GM18519 (cell line): ENCODE measurements around the gene WDR46.

Experiments used
- ATAC-seq: cut with Tn5 transposase; IDR thresholded peaks from one replicate; pipeline ENCODE4 v1.9.1; 2021; ENCODE audit warnings: mild to moderate bottlenecking, moderate library complexity; ENCODE audit not compliant: unreplicated experiment, low FRiP score

The WDR46 gene

GRCh38 chr6:33288921-33289783 lies at the start of gene WDR46, which contains the start of gene PFDN6:
WDR46 (minus strand) TSS chr6:33289239; CDS start chr6:33289170, 69 bp downstream.
PFDN6 (plus strand) TSS chr6:33289601; CDS start chr6:33289857, 256 bp downstream.
- ATAC-seq = peak; percentile 64

DNA sequence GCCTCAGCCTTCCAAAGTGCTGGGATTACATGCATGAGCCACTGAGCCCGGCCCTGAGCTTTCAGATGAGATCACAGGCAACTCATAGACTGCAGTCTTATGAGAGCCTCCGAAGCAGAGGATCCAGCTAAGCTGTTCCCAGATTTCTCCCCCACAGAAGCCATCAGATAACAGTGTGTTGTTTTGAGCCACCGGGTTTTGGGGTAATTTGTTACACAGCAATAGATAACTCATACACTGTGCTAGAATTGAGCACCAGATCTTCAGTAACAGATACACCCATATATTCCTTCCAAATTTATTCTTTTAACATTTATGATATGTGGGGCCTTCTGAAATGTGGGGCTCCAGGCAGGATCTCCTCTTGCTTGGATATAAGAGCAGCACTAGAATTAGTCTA lies 47.5 kb upstream of the WDR46 start:
- ATAC-seq = no peak

GRCh38 chr6:33335916-33336315 lies 46.9 kb upstream of the WDR46 start:
- ATAC-seq = no peak

- no peak for ATAC-seq
Measured at GRCh38 chr6:33333666-33334065, 44.6 kb upstream of the WDR46 start.

DNA sequence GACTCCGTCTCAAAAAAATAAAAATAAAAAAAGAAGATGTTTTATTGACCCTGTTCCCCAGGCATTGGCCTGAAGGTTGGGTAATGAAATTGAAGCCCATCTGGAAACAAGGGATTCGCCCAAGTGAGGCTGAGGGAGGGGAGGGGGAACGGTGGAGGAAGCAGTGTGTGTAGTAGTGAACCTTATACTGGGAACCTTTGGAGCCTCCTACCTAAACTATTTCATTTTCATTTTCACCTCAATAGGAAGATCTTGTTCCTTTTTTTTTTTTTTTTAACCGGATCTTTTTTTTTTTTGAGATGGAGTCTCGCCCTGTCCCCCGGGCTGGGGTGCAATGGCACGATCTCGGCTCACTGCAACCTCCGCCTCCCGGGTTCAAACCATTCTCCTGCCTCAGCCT lies 41.7 kb upstream of the WDR46 start:
- ATAC-seq = no peak

DNA sequence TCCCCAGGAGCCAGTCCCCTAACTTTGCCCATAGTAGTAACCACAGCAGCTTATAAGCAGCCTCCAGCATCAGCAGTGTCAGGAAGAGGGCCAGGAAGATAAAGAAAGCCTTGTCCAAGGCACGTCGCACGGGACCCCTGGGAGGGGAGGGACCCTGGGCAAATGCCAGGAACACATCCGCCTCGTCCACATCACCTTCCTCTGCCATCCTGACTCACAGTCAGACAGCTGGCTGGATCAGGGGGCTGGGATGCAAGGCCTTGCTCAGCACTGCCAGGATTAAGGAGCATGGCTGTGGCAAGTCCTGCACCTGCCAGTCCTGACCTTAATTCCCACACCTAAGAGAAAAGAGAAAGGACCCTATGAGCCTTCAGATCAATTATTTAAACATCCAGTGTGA lies 40.0 kb upstream of the WDR46 start:
- no peak for ATAC-seq

GRCh38 chr6:33324125-33324524 lies 35.1 kb upstream of the WDR46 start:
- no peak for ATAC-seq

DNA sequence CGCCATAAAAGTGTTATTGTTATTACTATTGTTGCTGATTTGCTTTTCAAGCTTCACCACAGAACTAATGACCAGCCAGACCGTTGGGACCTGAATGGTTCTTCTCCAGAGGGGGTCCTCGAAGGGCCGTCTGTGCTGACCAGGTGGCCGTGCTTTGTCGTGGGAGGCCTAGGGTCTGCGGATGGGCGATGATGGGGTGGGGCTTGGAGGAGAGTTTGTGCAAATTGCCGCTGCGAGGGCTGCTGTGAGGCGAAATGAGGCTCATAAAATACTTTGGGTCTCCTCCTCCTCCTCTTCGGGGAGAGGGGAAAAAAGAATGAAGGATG lies 34.5 kb upstream of the WDR46 start:
- ATAC-seq = no peak

DNA sequence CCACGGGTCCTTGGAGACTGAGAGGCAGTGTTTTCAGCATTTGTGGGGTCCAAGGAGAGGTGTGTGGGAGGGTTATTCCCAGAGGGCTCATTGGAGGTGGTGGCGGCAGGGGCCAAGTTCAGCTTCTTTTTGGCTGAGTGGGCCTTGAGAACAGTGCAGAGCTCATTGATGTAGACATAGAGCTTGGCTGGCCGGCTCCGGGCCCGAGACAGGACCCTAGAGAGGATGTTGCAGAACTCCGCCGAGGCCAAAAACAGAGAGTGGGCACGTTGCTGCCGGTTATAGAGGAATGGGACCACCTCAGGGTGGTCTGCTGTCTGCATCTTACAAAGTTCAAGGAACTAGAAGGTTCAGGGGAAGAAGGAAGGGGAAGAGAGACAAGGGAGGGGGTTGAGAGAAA lies 32.2 kb upstream of the WDR46 start:
- ATAC-seq = no peak

- no peak for ATAC-seq
Measured at GRCh38 chr6:33320315-33321181, 31.5 kb upstream of the WDR46 start.

DNA sequence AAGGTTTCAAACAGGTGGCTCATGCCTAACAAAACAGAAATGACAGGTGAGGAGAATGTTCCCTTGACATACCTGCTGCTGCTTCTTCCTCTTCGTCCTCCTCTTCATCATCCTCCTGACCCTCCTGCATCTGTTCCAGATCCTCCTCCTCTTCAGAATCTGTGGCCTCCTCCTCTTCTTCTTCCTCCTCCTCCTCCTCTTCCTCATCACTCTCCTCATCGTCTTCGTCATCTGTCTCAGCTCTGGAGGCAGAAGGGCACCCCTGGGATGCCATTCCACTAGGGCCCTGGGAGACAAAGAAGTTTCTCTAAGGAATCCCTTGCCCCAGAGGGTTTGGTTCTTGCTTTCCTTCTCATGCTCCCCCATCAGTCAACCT lies 30.9 kb upstream of the WDR46 start:
- no peak for ATAC-seq

- no peak for ATAC-seq
Measured at GRCh38 chr6:33318426-33319073, 29.5 kb upstream of the WDR46 start.

DNA sequence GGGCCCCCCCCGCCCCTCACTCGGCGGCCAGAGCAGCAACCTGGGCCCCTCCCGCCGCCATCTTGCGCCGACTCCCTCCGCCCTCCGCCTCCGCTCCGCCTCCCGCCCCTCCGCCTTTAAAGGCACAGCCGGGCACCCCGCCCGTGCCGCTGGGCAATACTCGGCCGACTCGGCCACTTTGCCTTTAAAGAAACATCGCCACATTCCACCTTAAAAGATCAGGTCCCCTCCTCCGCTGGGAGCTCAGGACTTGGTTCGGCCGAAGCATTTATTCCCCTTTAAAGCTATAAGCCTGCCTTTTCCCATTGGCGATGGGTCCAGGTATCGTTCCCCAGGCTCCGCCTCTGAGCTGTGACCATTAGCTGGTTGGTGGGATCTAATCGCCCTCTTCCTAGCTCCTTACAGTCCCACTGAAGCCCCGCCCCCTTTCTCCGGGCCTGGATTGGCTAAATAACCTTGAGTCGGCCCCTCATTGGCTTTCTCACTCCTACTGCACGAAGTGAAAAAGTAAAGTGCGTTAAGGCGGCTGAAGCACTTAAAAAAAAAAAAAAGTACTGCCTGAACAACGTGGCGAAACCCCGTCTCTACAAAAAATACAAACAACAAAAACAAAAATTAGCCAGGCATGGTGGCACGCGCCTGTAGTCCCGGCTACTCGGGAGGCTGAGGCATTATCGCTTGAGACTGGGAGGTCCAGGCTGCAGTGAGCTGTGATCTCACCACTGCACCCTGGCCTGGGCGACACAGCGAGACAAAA lies 28.8 kb upstream of the WDR46 start, which contains the start of gene ZBTB22:
ZBTB22 (minus strand) TSS at position 76 of the 757 bp plus-strand sequence. CDS start 828 bp downstream, outside the sequence.
- ATAC-seq = no peak

GRCh38 chr6:33317419-33317668 lies 28.3 kb upstream of the WDR46 start:
- no peak for ATAC-seq

GRCh38 chr6:33316603-33317418 lies 27.8 kb upstream of the WDR46 start:
- no peak for ATAC-seq

GRCh38 chr6:33315793-33316602 lies 27.0 kb upstream of the WDR46 start:
- no peak for ATAC-seq

DNA sequence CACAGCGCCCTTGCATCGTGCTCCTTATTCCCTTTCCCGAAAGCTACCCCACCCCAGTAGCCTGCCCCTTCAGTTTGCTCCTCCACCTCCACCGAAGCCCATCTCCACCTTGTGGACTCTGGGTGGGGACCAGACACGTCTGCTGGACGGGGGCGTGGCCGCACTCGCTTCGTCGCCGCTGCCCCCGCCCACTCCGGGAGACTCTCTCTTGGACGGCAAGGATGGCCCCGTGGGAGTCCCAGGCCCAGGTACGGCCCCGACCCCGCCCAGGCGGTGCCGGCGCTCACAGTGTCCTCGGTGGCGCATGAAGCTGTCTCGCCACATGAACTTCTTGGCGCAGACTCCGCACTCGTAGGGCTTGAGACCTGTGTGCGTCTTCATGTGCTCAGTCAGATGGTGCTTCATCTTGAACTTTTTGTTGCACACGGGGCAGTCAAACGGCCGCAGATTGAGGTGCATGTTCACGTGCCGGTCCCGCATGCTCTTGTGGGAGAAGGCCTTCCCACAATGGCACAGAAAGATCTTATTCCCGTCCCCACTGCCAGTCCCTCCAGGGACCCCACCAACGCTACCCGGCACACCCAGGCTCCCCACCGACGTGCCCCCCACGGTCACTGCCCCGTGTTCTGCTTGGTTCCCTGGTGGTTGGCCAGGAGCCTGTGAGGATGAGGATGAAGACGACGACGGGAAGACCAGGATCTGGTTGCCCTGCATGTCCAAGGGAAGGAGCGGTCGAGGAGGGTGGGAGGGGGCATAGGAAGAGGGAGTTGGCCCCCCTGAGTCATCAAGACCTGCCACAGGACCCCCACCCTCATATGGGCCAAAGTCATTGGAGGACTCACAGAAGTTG lies 26.1 kb upstream of the WDR46 start:
- ATAC-seq = no peak

DNA sequence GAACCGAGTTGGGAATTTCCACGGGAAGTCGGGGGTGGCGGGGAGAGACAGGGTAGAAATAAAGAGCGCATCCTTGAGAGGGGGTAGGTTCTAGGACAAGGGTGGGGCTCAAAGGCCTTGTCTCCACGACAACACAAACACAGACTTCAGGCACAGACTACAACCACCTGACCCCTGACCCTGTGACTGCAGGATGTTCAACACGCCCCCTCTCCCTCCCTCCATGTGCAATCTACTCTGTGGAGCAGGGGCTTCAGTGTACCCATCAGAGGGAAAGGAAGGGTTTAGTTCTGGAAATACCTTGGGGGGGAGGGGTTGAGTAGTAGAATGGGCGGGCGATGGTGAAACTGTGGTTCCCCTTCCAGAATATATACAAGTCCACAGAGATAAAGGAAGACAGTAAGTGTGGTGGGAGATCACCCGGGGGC lies 25.5 kb upstream of the WDR46 start:
- no peak for ATAC-seq
